Measurements from ENCODE around the gene BOD1L2. TPM values are rescaled to one million over a fixed set of nuclear protein-coding genes. Genes with fewer than 3 reads are reported as not detected.

The BOD1L2 gene
- total and polyA plus RNA-seq, 8 donors, result not detected

GRCh38 chr18:57131101-57131500 is 15.8 kb upstream of the BOD1L2 start:
- TF ChIP-seq CTCF (IDR thresholded peaks at IDR 0.05), result no peak
- H3K4me3 ChIP-seq, result no peak overlapping the region
- no peak overlapping the region for H3K27ac ChIP-seq
- DNase-seq (no peak), ATAC-seq (no peak)
- no peaks in the 10 kb centered on the region for H3K9me3 ChIP-seq
- H3K36me3 ChIP-seq, result no peaks in the 10 kb centered on the region
- H3K27me3 ChIP-seq, result peaks cover 0 to 29% of the 10 kb centered on the region in 2 donors
- intact Hi-C loops (cut with DNase I), result no loop called here
- H3K4me1 ChIP-seq, result no peaks in the 10 kb centered on the region

- Histone ChIP-seq H3K9me3 (no peaks in the 10 kb centered on the region), H3K27me3 (peaks cover 0 to 23% of the 10 kb centered on the region in 2 donors), H3K4me1 (no peaks in the 10 kb centered on the region), H3K4me3 (no peak overlapping the region), H3K36me3 (no peaks in the 10 kb centered on the region), H3K27ac (no peak overlapping the region)
- DNase-seq, result no peak
- no peak for TF ChIP-seq CTCF (IDR thresholded peaks at IDR 0.05)
- intact Hi-C loops (cut with DNase I), result no loop called here
- no peak for ATAC-seq
These were observed 15.1 kb upstream of the BOD1L2 start for GRCh38 chr18:57131782-57132181.

- TF ChIP-seq CTCF (IDR thresholded peaks at IDR 0.05), result no peak
- intact Hi-C loops (cut with DNase I), result no loop called here
- no peak overlapping the region for H3K27ac ChIP-seq
- no peaks in the 10 kb centered on the region for H3K4me1 ChIP-seq
- DNase-seq (no peak), ATAC-seq (no peak)
- H3K4me3 ChIP-seq, result no peak overlapping the region
- no peaks in the 10 kb centered on the region for H3K36me3 ChIP-seq
- H3K9me3 ChIP-seq, result no peaks in the 10 kb centered on the region
- H3K27me3 ChIP-seq, result no peaks in the 10 kb centered on the region
These were observed 12.2 kb upstream of the BOD1L2 start for GRCh38 chr18:57134618-57135135.

GRCh38 chr18:57135699-57136098 is 11.2 kb upstream of the BOD1L2 start:
- H3K4me3 ChIP-seq, result no peak overlapping the region
- no peak overlapping the region for H3K27ac ChIP-seq
- H3K4me1 ChIP-seq, result no peaks in the 10 kb centered on the region
- intact Hi-C loops (cut with DNase I), result no loop called here
- no peak for ATAC-seq
- no peaks in the 10 kb centered on the region for H3K27me3 ChIP-seq
- DNase-seq, result no peak
- H3K36me3 ChIP-seq, result no peaks in the 10 kb centered on the region
- TF ChIP-seq CTCF (IDR thresholded peaks at IDR 0.05), result no peak
- no peaks in the 10 kb centered on the region for H3K9me3 ChIP-seq

- Histone ChIP-seq H3K36me3 (no peaks in the 10 kb centered on the region), H3K27ac (no peak overlapping the region), H3K27me3 (no peaks in the 10 kb centered on the region), H3K4me3 (no peak overlapping the region), H3K9me3 (no peaks in the 10 kb centered on the region), H3K4me1 (no peaks in the 10 kb centered on the region)
- no peak for DNase-seq
- intact Hi-C loops (cut with DNase I), result no loop called here
- TF ChIP-seq CTCF (IDR thresholded peaks at IDR 0.05), result no peak
- no peak for ATAC-seq
These were observed 9.0 kb upstream of the BOD1L2 start for GRCh38 chr18:57137847-57138246.

Data from left lung (tissue), 10 donors.